Caki2 (cell line): ENCODE data around the gene CAMSAP3. TPM values are rescaled to one million over a fixed set of nuclear protein-coding genes. Genes with fewer than 3 reads are reported as not detected.

Experiments used
- DNase-seq: peaks from one replicate; pipeline ENCODE4 v3.0.0-alpha.2; 2015; ENCODE audit warnings: low read depth
- in situ Hi-C: cut with HindIII; loops from 2 replicates; pipeline ENCODE4 v1.10.0; 2016; ENCODE audit warnings: low sequenced_read_pairs, low pct_unique_long_range_greater_than_20kb, mixed read lengths
- total RNA-seq: library from RNA; depleted of rRNA; stranded (reverse); fragments of >200 nt; shearing (Covaris generic); gene quantifications from 2 replicates; pipeline ENCODE4 v1.2.3, GENCODE V29; 2014; ENCODE audit warnings: low replicate concordance; rRNA removed

CAMSAP3 gene
- total RNA-seq, 1 experiment from 2014 or later, result 3.9 TPM

GRCh38 chr19:7661744-7662538 lies 66.3 kb downstream of the CAMSAP3 start:
- no peak for DNase-seq
- in situ Hi-C loops, result no loop called here

- DNase-seq, result no peak
- in situ Hi-C loops, result no loop called here
Measured at GRCh38 chr19:7662657-7663056, 67.0 kb downstream of the CAMSAP3 start.

GRCh38 chr19:7663706-7664105 lies 68.0 kb downstream of the CAMSAP3 start:
- in situ Hi-C loops, result no loop called here

GRCh38 chr19:7665076-7665475 lies 69.4 kb downstream of the CAMSAP3 start:
- in situ Hi-C loops, result no loop called here
- no peak for DNase-seq

More at GRCh38 chr19:7663706-7664105, 68.0 kb downstream of the CAMSAP3 start:
- DNase-seq, result no peak

Other genes starting within 250 kb of the CAMSAP3 start
- 14.7 and 28.1 TPM in 2 replicates for gene ARHGEF18, start 246.9 kb upstream of the CAMSAP3 start, total RNA-seq
- gene PEX11G, start 106.8 kb upstream of the CAMSAP3 start, total RNA-seq, result 4.7 and 9.1 TPM in 2 replicates
- gene ZNF358, start 79.8 kb upstream of the CAMSAP3 start, total RNA-seq, result 22.9 and 33.6 TPM in 2 replicates
- gene MCOLN1, start 73.2 kb upstream of the CAMSAP3 start, total RNA-seq, result 0.61 and 3.2 TPM in 2 replicates
- gene PNPLA6, start 60.1 kb upstream of the CAMSAP3 start, total RNA-seq, result 38.0 and 39.4 TPM in 2 replicates
- gene XAB2, start 33.7 kb downstream of the CAMSAP3 start, total RNA-seq, result 29.7 and 79.6 TPM in 2 replicates
- gene PET100, start 33.9 kb downstream of the CAMSAP3 start, total RNA-seq, result 42.7 and 45.1 TPM in 2 replicates
- gene PCP2, start 37.9 kb downstream of the CAMSAP3 start, total RNA-seq, result not detected in 2 replicates
- 7.1 and 14.5 TPM in 2 replicates for gene STXBP2, start 41.2 kb downstream of the CAMSAP3 start, total RNA-seq
- gene RETN, start 73.2 kb downstream of the CAMSAP3 start, total RNA-seq, result not detected in 2 replicates
- not detected in 2 replicates for gene MCEMP1, start 81.2 kb downstream of the CAMSAP3 start, total RNA-seq
- gene TRAPPC5, start 85.0 kb downstream of the CAMSAP3 start, total RNA-seq, result 83.3 and 104 TPM in 2 replicates
- gene FCER2, start 106.3 kb downstream of the CAMSAP3 start, total RNA-seq, result not detected in 2 replicates
- gene CLEC4G, start 136.2 kb downstream of the CAMSAP3 start, total RNA-seq, result not detected in 2 replicates
- not detected in 2 replicates for gene CD209, start 151.7 kb downstream of the CAMSAP3 start, total RNA-seq
- not detected in 2 replicates for gene CLEC4M, start 167.4 kb downstream of the CAMSAP3 start, total RNA-seq
- 2.9 and 10.7 TPM in 2 replicates for gene EVI5L, start 234.4 kb downstream of the CAMSAP3 start, total RNA-seq